Measurements from ENCODE around the gene AQP2.

DNA sequence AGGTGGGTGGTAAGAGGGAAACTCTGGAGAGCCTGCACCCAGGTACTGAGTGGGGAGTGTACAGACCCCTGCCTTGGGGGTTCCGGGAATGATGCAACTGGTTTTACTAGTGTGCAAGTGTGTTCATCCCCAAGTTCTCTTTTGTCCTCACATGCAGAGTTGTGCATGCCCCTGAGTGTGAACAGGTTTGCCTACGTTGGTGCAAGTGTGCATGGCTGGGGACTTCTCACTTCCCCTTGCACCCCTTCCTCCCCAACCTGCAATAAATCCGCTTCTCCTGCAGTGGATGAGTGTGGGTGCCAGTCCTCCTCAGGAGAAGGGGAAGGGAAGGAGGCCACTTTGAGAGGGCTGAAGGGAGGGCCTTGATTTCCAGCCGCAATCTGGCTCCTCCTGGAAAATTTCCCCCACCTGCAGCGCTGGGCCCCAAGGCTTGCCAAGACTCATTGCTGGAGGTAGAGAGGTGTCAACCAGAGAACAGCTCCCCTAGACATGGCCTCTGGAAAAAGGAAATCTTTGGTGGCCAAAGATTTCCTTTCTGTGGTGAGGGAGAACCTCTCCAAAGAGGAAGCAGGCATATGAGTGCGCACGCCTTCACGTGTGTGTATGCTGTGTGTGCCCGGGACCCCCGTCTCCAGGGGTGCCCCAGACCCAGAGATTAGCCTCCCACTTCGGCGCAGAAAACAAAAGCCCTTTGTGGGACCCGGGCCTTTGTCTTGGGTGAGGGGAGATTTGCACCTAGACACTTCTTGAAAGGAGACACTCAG, 5.5 kb downstream of the AQP2 start:
- TF ChIP-seq, protein P1, sequence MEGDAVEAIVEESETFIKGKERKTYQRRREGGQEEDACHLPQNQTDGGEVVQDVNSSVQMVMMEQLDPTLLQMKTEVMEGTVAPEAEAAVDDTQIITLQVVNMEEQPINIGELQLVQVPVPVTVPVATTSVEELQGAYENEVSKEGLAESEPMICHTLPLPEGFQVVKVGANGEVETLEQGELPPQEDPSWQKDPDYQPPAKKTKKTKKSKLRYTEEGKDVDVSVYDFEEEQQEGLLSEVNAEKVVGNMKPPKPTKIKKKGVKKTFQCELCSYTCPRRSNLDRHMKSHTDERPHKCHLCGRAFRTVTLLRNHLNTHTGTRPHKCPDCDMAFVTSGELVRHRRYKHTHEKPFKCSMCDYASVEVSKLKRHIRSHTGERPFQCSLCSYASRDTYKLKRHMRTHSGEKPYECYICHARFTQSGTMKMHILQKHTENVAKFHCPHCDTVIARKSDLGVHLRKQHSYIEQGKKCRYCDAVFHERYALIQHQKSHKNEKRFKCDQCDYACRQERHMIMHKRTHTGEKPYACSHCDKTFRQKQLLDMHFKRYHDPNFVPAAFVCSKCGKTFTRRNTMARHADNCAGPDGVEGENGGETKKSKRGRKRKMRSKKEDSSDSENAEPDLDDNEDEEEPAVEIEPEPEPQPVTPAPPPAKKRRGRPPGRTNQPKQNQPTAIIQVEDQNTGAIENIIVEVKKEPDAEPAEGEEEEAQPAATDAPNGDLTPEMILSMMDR (IDR thresholded peaks at IDR 0.05; ENCODE audit: poor library complexity): no peak
- TF ChIP-seq EZH2phosphoT487 (IDR thresholded peaks at IDR 0.05; ENCODE audit: low read depth, severe bottlenecking, unreplicated experiment) (no peak), EZH2 (IDR thresholded peaks at IDR 0.05; ENCODE audit: borderline replicate concordance) (no peak)

All from hepatocyte (in vitro differentiated cells).